ENCODE data around the gene LRRC7. TPM values are rescaled to one million over a fixed set of nuclear protein-coding genes. Genes with fewer than 3 reads are reported as not detected.

Gene LRRC7
- total RNA-seq, 2 donors from 2014 or later, result 2.8 to 3.0 TPM

GRCh38 chr1:70115315-70115714 lies 547.6 kb downstream of the LRRC7 start:
- no peak for DNase-seq (ENCODE audit: low spot score)
- intact Hi-C loops (cut with DNase I), result no loop called here
- WGBS, result 94% methylated on average over 3 of the region's 3 CpGs
- Histone ChIP-seq H3K27me3 (replicated peaks; ENCODE audit: insufficient read depth) (no peaks in the 10 kb centered on the region), H3K4me3 (no peak overlapping the region), H3K4me1 (replicated peaks) (no peaks in the 10 kb centered on the region), H3K36me3 (no peaks in the 10 kb centered on the region), H3K27ac (no peak overlapping the region), H3K9me3 (no peaks in the 10 kb centered on the region)
- no peak for TF ChIP-seq POLR2A (IDR thresholded peaks at IDR 0.05)
- no peak for TF ChIP-seq POLR2AphosphoS5 (IDR thresholded peaks at IDR 0.05)
- TF ChIP-seq CTCF (IDR thresholded peaks at IDR 0.05), result no peak

GRCh38 chr1:70117046-70117445 lies 549.3 kb downstream of the LRRC7 start:
- intact Hi-C loops (cut with DNase I), result no loop called here
- TF ChIP-seq POLR2A (IDR thresholded peaks at IDR 0.05), result no peak
- no peak for TF ChIP-seq CTCF (IDR thresholded peaks at IDR 0.05)
- no peak for TF ChIP-seq POLR2AphosphoS5 (IDR thresholded peaks at IDR 0.05)
- no peak for DNase-seq (ENCODE audit: low spot score)

GRCh38 chr1:70134148-70134547 lies 566.4 kb downstream of the LRRC7 start:
- no peak overlapping the region for H3K4me3 ChIP-seq
- no peak for DNase-seq (ENCODE audit: low spot score)
- TF ChIP-seq CTCF (IDR thresholded peaks at IDR 0.05) (no peak), POLR2AphosphoS5 (IDR thresholded peaks at IDR 0.05) (no peak), POLR2A (IDR thresholded peaks at IDR 0.05) (no peak)
- 60% methylated on average over 3 of the region's 3 CpGs for WGBS
- intact Hi-C loops (cut with DNase I), result loop anchor here (10.0 kb wide), 1 partner anchor 371 kb away; no protein-coding TSS in a partner anchor
- H3K9me3 ChIP-seq, result no peaks in the 10 kb centered on the region
- no peaks in the 10 kb centered on the region for H3K4me1 ChIP-seq (replicated peaks)
- no peaks in the 10 kb centered on the region for H3K36me3 ChIP-seq
- no peaks in the 10 kb centered on the region for H3K27me3 ChIP-seq (replicated peaks; ENCODE audit: insufficient read depth)
- no peak overlapping the region for H3K27ac ChIP-seq

More at GRCh38 chr1:70117046-70117445, 549.3 kb downstream of the LRRC7 start:
- Histone ChIP-seq H3K4me3 (no peak overlapping the region), H3K4me1 (replicated peaks) (no peaks in the 10 kb centered on the region), H3K27ac (no peak overlapping the region), H3K9me3 (no peaks in the 10 kb centered on the region), H3K36me3 (no peaks in the 10 kb centered on the region), H3K27me3 (replicated peaks; ENCODE audit: insufficient read depth) (no peaks in the 10 kb centered on the region)

- Histone ChIP-seq H3K27me3 (replicated peaks; ENCODE audit: insufficient read depth) (no peaks in the 10 kb centered on the region), H3K36me3 (no peaks in the 10 kb centered on the region), H3K27ac (no peak overlapping the region), H3K4me3 (no peak overlapping the region), H3K4me1 (replicated peaks) (no peaks in the 10 kb centered on the region), H3K9me3 (no peaks in the 10 kb centered on the region)
- intact Hi-C loops (cut with DNase I), result loop anchor here (5.0 kb wide), 1 partner anchor 108 kb away; no protein-coding TSS in a partner anchor
- TF ChIP-seq POLR2A (IDR thresholded peaks at IDR 0.05) (no peak), POLR2AphosphoS5 (IDR thresholded peaks at IDR 0.05) (no peak)
- DNase-seq (ENCODE audit: low spot score), result no peak
Observed at GRCh38 chr1:70140343-70140742, 572.6 kb downstream of the LRRC7 start.

GRCh38 chr1:70140894-70141293 lies 573.2 kb downstream of the LRRC7 start:
- no peaks in the 10 kb centered on the region for H3K9me3 ChIP-seq
- TF ChIP-seq POLR2AphosphoS5 (IDR thresholded peaks at IDR 0.05), result no peak
- no peak for TF ChIP-seq CTCF (IDR thresholded peaks at IDR 0.05)
- no peak for TF ChIP-seq POLR2A (IDR thresholded peaks at IDR 0.05)
- H3K27me3 ChIP-seq (replicated peaks; ENCODE audit: insufficient read depth), result no peaks in the 10 kb centered on the region
- no peak overlapping the region for H3K4me3 ChIP-seq
- intact Hi-C loops (cut with DNase I), result loop anchor here (5.0 kb wide), 1 partner anchor 109 kb away; no protein-coding TSS in a partner anchor
- 73% methylated on average over 3 of the region's 3 CpGs for WGBS
- DNase-seq (ENCODE audit: low spot score), result no peak
- H3K27ac ChIP-seq, result no peak overlapping the region
- no peaks in the 10 kb centered on the region for H3K4me1 ChIP-seq (replicated peaks)
- H3K36me3 ChIP-seq, result no peaks in the 10 kb centered on the region

Data from prostate gland (tissue), 2 donors.